T-helper 2 cell treated with Interferon-gamma antibody and Interleukin-4, amounts not matched to agents 5 μg/mL and 100 μg/mL, for 36 hours (primary cell): ENCODE data around the gene RBBP4.

ENCODE experiments used
- DNase-seq: peaks from one replicate; pipeline ENCODE4 v3.0.0; 2021; ENCODE audit warnings: low spot score
- H3K27ac Mint-ChIP-seq: one replicate; pipeline ENCODE4 v1.8.0; 2021; ENCODE audit warnings: mild to moderate bottlenecking, mixed read lengths
- H3K27me3 Mint-ChIP-seq: one replicate; pipeline ENCODE4 v1.8.0; 2021; ENCODE audit warnings: low read depth, mixed read lengths
- H3K36me3 Mint-ChIP-seq: one replicate; pipeline ENCODE4 v1.8.0; 2021; ENCODE audit warnings: low read depth, mixed read lengths
- H3K4me1 Mint-ChIP-seq: one replicate; pipeline ENCODE4 v1.8.0; 2021; ENCODE audit warnings: low read depth, mixed read lengths
- H3K4me3 Mint-ChIP-seq: one replicate; pipeline ENCODE4 v1.8.0; 2022; ENCODE audit warnings: mild to moderate bottlenecking, moderate library complexity, mixed read lengths
- H3K9me3 Mint-ChIP-seq: one replicate; pipeline ENCODE4 v1.8.0; 2021; ENCODE audit warnings: mixed read lengths

The RBBP4 gene

GRCh38 chr1:32650752-32651460 lies at the start of gene RBBP4:
RBBP4 (plus strand) TSS chr1:32651208; CDS start chr1:32651307, 99 bp downstream.
- H3K4me1 Mint-ChIP-seq: peaks cover 37% of the 10 kb centered on the region
- H3K4me3 Mint-ChIP-seq: peak within 1 kb of the TSS; percentile 97
- H3K27ac Mint-ChIP-seq: peak within 1 kb of the TSS; percentile 99
- no peaks in the 10 kb centered on the region for H3K27me3 Mint-ChIP-seq
- H3K36me3 Mint-ChIP-seq: peaks cover 54% of the 10 kb centered on the region
- peak; percentile 99 for DNase-seq
- H3K9me3 Mint-ChIP-seq: no peaks in the 10 kb centered on the region

- H3K9me3 Mint-ChIP-seq: no peaks in the 10 kb centered on the region
- H3K4me1 Mint-ChIP-seq: no peaks in the 10 kb centered on the region
- no peaks in the 10 kb centered on the region for H3K27me3 Mint-ChIP-seq
- H3K36me3 Mint-ChIP-seq: no peaks in the 10 kb centered on the region
- no peak overlapping the region for H3K27ac Mint-ChIP-seq
- DNase-seq: no peak
- H3K4me3 Mint-ChIP-seq: no peak overlapping the region
These were observed 45.1 kb upstream of the RBBP4 start for GRCh38 chr1:32605711-32606424.

GRCh38 chr1:32606565-32607371 lies 44.2 kb upstream of the RBBP4 start:
- H3K4me3 Mint-ChIP-seq: no peak overlapping the region
- no peak overlapping the region for H3K27ac Mint-ChIP-seq
- H3K36me3 Mint-ChIP-seq: no peaks in the 10 kb centered on the region
- H3K4me1 Mint-ChIP-seq: no peaks in the 10 kb centered on the region
- H3K9me3 Mint-ChIP-seq: no peaks in the 10 kb centered on the region
- no peak for DNase-seq
- H3K27me3 Mint-ChIP-seq: no peaks in the 10 kb centered on the region

DNA sequence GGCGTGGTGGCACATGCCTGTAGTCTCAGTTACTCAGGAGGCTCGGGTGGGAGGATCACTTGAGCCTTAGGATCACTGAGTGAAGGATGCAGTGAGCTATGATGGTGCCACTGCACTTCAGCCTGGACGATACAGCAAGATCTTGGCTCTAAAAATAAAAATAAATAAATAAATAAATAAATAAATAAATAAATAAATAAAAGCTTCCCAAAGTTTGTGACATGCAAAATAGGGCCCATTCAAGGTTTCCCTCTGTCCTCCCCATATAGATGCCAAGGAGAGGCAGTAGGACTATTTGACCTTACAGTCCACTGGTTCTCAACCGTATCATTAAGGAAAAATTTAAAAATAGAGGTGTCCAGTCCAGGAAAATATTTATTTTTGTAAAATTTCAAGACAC lies 41.8 kb upstream of the RBBP4 start:
- Mint-ChIP-seq H3K9me3 (no peaks in the 10 kb centered on the region), H3K4me1 (peaks cover 8% of the 10 kb centered on the region), H3K27me3 (no peaks in the 10 kb centered on the region), H3K27ac (no peak overlapping the region), H3K4me3 (no peak overlapping the region), H3K36me3 (no peaks in the 10 kb centered on the region)
- DNase-seq: no peak

- Mint-ChIP-seq H3K27me3 (no peaks in the 10 kb centered on the region), H3K4me3 (peak overlapping the region; percentile 55), H3K4me1 (peaks cover 8% of the 10 kb centered on the region), H3K27ac (no peak overlapping the region), H3K9me3 (no peaks in the 10 kb centered on the region), H3K36me3 (no peaks in the 10 kb centered on the region)
- no peak for DNase-seq
These were observed 39.2 kb upstream of the RBBP4 start for GRCh38 chr1:32611859-32612188.

DNA sequence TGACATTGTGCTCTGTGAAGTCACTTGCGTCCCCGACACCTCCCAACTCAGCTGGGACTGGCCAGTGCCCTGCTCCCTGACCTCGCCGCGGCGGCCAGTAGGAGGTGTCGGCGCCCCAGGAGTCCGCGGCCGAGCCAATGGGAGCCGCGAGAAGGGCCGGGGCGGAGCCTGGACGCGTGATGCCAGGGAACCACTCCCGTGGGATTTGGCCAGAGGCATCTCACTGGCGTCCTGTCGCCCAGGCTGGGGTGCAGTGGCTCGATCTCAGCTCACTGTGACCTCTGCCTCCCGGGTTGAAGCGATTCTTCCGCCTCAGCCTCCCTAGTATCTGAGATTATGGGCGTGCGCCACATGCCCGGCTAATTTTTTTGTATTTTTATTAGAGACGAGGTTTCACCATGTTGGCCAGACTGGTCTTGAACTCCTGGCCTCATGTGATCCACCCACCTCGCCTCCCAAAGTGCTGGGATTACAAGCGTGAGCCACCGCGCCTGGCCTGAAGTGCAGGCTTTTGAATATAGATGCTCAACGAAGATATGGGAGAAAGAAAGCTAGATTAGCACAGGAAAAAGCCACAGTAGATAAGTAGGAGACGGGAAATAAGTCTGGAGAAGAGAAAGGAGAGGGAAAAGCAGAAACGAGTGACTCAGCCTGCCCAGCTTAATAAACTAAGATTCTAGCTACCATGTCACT lies 38.7 kb upstream of the RBBP4 start:
- H3K9me3 Mint-ChIP-seq: no peaks in the 10 kb centered on the region
- H3K27me3 Mint-ChIP-seq: no peaks in the 10 kb centered on the region
- peak overlapping the region; percentile 55 for H3K4me3 Mint-ChIP-seq
- H3K4me1 Mint-ChIP-seq: peaks cover 8% of the 10 kb centered on the region
- DNase-seq: peak; percentile 69
- no peak overlapping the region for H3K27ac Mint-ChIP-seq
- no peaks in the 10 kb centered on the region for H3K36me3 Mint-ChIP-seq

GRCh38 chr1:32613472-32613871 lies 37.5 kb upstream of the RBBP4 start:
- H3K4me3 Mint-ChIP-seq: no peak overlapping the region
- H3K4me1 Mint-ChIP-seq: peaks cover 8% of the 10 kb centered on the region
- H3K27me3 Mint-ChIP-seq: no peaks in the 10 kb centered on the region
- peaks cover 3% of the 10 kb centered on the region for H3K36me3 Mint-ChIP-seq
- DNase-seq: no peak
- H3K9me3 Mint-ChIP-seq: no peaks in the 10 kb centered on the region
- no peak overlapping the region for H3K27ac Mint-ChIP-seq

GRCh38 chr1:32618673-32619221 lies 32.3 kb upstream of the RBBP4 start:
- H3K9me3 Mint-ChIP-seq: no peaks in the 10 kb centered on the region
- peaks cover 38% of the 10 kb centered on the region for H3K36me3 Mint-ChIP-seq
- no peaks in the 10 kb centered on the region for H3K27me3 Mint-ChIP-seq
- H3K27ac Mint-ChIP-seq: no peak overlapping the region
- H3K4me3 Mint-ChIP-seq: no peak overlapping the region
- no peak for DNase-seq
- peaks cover 24% of the 10 kb centered on the region for H3K4me1 Mint-ChIP-seq

GRCh38 chr1:32619701-32620485 lies 31.1 kb upstream of the RBBP4 start:
- H3K27ac Mint-ChIP-seq: no peak overlapping the region
- no peak for DNase-seq

GRCh38 chr1:32622205-32622604 lies 28.8 kb upstream of the RBBP4 start:
- H3K4me1 Mint-ChIP-seq: peaks cover 33% of the 10 kb centered on the region
- H3K9me3 Mint-ChIP-seq: no peaks in the 10 kb centered on the region
- no peak for DNase-seq
- peaks cover 47% of the 10 kb centered on the region for H3K36me3 Mint-ChIP-seq
- H3K27me3 Mint-ChIP-seq: no peaks in the 10 kb centered on the region
- no peak overlapping the region for H3K4me3 Mint-ChIP-seq
- no peak overlapping the region for H3K27ac Mint-ChIP-seq

More at GRCh38 chr1:32619701-32620485, 31.1 kb upstream of the RBBP4 start:
- Mint-ChIP-seq H3K27me3 (no peaks in the 10 kb centered on the region), H3K9me3 (no peaks in the 10 kb centered on the region), H3K4me1 (peaks cover 30% of the 10 kb centered on the region), H3K4me3 (no peak overlapping the region), H3K36me3 (peaks cover 44% of the 10 kb centered on the region)

- Mint-ChIP-seq H3K27ac (peak overlapping the region; percentile 38), H3K27me3 (no peaks in the 10 kb centered on the region), H3K4me1 (peaks cover 40% of the 10 kb centered on the region), H3K36me3 (peaks cover 50% of the 10 kb centered on the region), H3K4me3 (no peak overlapping the region), H3K9me3 (no peaks in the 10 kb centered on the region)
- no peak for DNase-seq
These were observed 28.0 kb upstream of the RBBP4 start for GRCh38 chr1:32622806-32623681.

DNA sequence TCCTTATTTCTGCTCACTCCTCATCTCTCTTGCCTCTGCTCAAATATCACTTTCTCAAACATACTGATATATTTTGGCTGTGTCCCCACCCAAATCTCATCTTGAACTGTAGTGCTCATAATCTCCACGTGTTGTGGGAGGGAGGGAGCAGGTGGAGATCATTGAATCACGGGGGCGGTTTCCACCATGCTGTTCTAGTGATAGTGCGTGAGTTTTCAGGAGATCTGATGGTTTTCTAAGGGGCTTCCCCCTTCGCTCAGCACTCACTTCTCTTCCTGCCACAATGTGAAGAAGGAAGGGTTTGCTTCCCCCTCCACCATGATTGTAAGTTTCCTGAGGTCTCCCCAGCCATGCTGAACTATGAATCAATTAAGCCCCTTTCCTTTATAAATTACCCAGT lies 27.2 kb upstream of the RBBP4 start:
- Mint-ChIP-seq H3K4me3 (no peak overlapping the region), H3K9me3 (no peaks in the 10 kb centered on the region), H3K4me1 (peaks cover 40% of the 10 kb centered on the region), H3K27me3 (no peaks in the 10 kb centered on the region), H3K36me3 (peaks cover 49% of the 10 kb centered on the region), H3K27ac (peak overlapping the region; percentile 38)
- peak; percentile 31 for DNase-seq
